ENCODE measurements around the gene NTF4. TPM values are rescaled to one million over a fixed set of nuclear protein-coding genes. Genes with fewer than 3 reads are reported as not detected.
"Not testable (repeated sequence)": the region's sequence is repeated elsewhere in the genome, so short reads cannot be mapped to it uniquely, and the experiment has no call there.

NTF4 gene
- total and polyA plus RNA-seq, 2 donors, result 6.7 to 30.1 TPM

DNA sequence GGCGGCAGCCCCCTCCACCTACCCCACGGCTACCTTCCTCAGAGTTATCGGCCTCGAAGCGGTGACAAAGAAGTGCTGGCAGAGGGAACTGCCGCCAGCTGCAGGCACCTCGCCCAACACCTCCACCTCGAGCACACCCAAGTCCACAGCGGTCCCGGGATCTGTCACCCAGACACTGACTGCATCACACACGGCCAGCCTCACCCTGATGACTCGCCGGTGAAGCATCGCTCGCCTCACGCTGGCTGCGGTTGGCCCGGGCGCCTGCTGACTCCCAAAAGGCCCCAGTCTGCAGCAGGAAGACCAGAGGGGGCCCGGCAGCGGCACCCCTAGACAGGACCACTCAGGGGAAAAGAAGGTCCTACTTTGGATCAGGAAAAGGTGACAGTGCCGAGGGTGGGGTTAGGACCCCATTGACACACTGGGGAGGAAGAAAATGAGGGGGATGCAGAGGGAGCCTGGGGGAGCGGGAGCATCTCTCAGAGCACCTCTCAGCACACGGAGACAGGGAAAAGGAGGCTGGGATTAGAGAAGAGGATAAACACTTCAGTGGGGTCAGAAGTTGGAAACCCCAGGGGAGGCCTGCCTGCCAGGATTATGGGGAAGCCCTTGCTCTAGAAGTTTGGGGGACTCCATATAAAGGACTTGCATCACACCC lies 14.1 kb downstream of the NTF4 start:
- H3K27ac ChIP-seq (ENCODE audit: low read depth in 1 of 2, low read length in 1 of 2); H3K4me1 ChIP-seq (ENCODE audit: control insufficient read depth in 2 of 2, insufficient read depth in 2 of 2, low read length in 2 of 2); H3K4me3 ChIP-seq (ENCODE audit: low read length in 2 of 2); H3K9me3 ChIP-seq (ENCODE audit: control insufficient read depth in 2 of 2, insufficient read depth in 1 of 2, low read length in 1 of 2); H3K36me3 ChIP-seq (ENCODE audit: control insufficient read depth in 2 of 2, insufficient read depth in 2 of 2, low read length in 1 of 2); DNase-seq (ENCODE audit: low read depth in 6 of 9, low spot score in 9 of 9): not testable (repeated sequence)
- WGBS, result 88% methylated on average over 24 of the region's 24 CpGs
- peaks cover 3 to 11% of the 10 kb centered on the region in 2 donors for H3K27me3 ChIP-seq (ENCODE audit: control insufficient read depth in 2 of 2, insufficient read depth in 1 of 2, low read length in 1 of 2)

DNA sequence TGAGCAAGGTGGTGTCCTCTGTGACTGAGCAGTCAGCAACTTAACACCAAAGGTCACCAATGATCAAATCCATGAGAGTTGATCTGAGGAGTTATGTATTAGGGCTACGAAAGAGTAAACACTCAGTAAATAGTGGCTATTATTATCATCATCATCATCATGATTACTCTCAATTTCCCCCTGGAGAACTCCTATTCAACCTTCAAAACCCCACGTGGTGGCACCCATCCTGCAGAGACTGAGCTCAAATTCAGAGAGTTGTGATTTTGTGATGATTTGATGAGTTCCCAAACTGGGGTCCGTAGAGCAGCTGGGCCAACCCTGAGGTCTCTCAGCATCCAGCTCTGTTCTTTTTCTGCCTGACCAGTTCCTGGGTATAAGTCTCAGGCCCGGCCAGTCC lies 14.8 kb downstream of the NTF4 start:
- not testable (repeated sequence) for H3K9me3 ChIP-seq (ENCODE audit: control insufficient read depth in 2 of 2, insufficient read depth in 1 of 2, low read length in 1 of 2); H3K4me1 ChIP-seq (ENCODE audit: control insufficient read depth in 2 of 2, insufficient read depth in 2 of 2, low read length in 2 of 2); H3K36me3 ChIP-seq (ENCODE audit: control insufficient read depth in 2 of 2, insufficient read depth in 2 of 2, low read length in 1 of 2); DNase-seq (ENCODE audit: low read depth in 6 of 9, low spot score in 9 of 9); H3K4me3 ChIP-seq (ENCODE audit: low read length in 2 of 2); H3K27ac ChIP-seq (ENCODE audit: low read depth in 1 of 2, low read length in 1 of 2); H3K27me3 ChIP-seq (ENCODE audit: control insufficient read depth in 2 of 2, insufficient read depth in 1 of 2, low read length in 1 of 2)
- WGBS, result 84% methylated on average over 3 of the region's 4 CpGs

DNA sequence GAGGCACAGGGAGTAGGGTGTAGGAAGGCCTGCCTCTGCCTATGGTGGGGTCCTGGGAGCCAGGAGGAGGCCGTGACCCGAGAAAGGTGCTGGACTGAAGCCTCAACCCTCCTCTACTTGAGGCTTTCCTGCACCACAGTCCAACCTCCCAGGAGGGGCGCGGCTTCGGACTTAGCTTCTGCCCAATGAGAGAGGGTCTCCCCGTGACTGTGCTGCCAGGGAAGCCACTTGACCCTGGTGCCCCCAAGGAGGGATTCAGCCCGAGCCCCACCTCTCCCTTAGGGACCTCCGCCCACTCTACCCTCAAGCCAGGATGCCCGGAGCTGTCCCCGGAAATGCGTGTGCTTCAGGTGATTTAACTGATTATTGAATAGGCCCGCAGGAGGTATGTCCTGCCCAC lies 15.6 kb downstream of the NTF4 start, which contains the start of gene CGB8:
TSS of gene CGB8 (minus strand) at position 101 of the 400 bp plus-strand sequence. CDS start 372 bp downstream, outside the sequence.
- H3K4me3 ChIP-seq (ENCODE audit: low read length in 2 of 2); H3K4me1 ChIP-seq (ENCODE audit: control insufficient read depth in 2 of 2, insufficient read depth in 2 of 2, low read length in 2 of 2); H3K27ac ChIP-seq (ENCODE audit: low read depth in 1 of 2, low read length in 1 of 2); H3K9me3 ChIP-seq (ENCODE audit: control insufficient read depth in 2 of 2, insufficient read depth in 1 of 2, low read length in 1 of 2); H3K27me3 ChIP-seq (ENCODE audit: control insufficient read depth in 2 of 2, insufficient read depth in 1 of 2, low read length in 1 of 2); H3K36me3 ChIP-seq (ENCODE audit: control insufficient read depth in 2 of 2, insufficient read depth in 2 of 2, low read length in 1 of 2); DNase-seq (ENCODE audit: low read depth in 6 of 9, low spot score in 9 of 9): not testable (repeated sequence)
- WGBS, result 84% methylated on average over 12 of the region's 12 CpGs

DNA sequence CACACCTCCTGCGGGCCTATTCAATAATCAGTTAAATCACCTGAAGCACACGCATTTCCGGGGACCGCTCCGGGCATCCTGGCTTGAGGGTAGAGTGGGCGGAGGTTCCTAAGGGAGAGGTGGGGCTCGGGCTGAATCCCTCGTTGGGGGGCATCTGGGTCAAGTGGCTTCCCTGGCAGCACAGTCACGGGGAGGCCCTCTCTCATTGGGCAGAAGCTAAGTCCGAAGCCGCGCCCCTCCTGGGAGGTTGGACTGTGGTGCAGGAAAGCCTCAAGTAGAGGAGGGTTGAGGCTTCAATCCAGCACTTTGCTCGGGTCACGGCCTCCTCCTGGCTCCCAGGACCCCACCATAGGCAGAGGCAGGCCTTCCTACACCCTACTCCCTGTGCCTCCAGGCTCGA lies 21.1 kb downstream of the NTF4 start, which contains the start of gene CGB5:
TSS of gene CGB5 (plus strand) at position 301 of the 400 bp plus-strand sequence. CDS start 362 bp downstream, outside the sequence.
- not testable (repeated sequence) for DNase-seq (ENCODE audit: low read depth in 6 of 9, low spot score in 9 of 9); H3K27me3 ChIP-seq (ENCODE audit: control insufficient read depth in 2 of 2, insufficient read depth in 1 of 2, low read length in 1 of 2); H3K4me3 ChIP-seq (ENCODE audit: low read length in 2 of 2); H3K36me3 ChIP-seq (ENCODE audit: control insufficient read depth in 2 of 2, insufficient read depth in 2 of 2, low read length in 1 of 2); H3K9me3 ChIP-seq (ENCODE audit: control insufficient read depth in 2 of 2, insufficient read depth in 1 of 2, low read length in 1 of 2); H3K4me1 ChIP-seq (ENCODE audit: control insufficient read depth in 2 of 2, insufficient read depth in 2 of 2, low read length in 2 of 2); H3K27ac ChIP-seq (ENCODE audit: low read depth in 1 of 2, low read length in 1 of 2)
- 82% methylated on average over 15 of the region's 15 CpGs for WGBS

DNA sequence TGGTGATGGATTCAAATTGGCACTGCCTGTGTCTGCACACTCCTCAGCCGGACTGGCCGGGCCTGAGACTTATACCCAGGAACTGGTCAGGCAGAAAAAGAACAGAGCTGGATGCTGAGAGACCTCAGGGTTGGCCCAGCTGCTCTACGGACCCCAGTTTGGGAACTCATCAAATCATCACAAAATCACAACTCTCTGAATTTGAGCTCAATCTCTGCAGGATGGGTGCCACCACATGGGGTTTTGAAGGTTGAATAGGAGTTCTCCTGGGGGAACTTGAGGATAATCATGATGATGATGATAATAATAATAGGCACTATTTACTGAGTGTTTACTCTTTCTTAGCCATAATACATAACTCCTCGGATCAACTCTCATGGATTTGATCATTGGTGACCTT lies 22.0 kb downstream of the NTF4 start:
- H3K27ac ChIP-seq (ENCODE audit: low read depth in 1 of 2, low read length in 1 of 2); H3K9me3 ChIP-seq (ENCODE audit: control insufficient read depth in 2 of 2, insufficient read depth in 1 of 2, low read length in 1 of 2); H3K36me3 ChIP-seq (ENCODE audit: control insufficient read depth in 2 of 2, insufficient read depth in 2 of 2, low read length in 1 of 2); H3K27me3 ChIP-seq (ENCODE audit: control insufficient read depth in 2 of 2, insufficient read depth in 1 of 2, low read length in 1 of 2); H3K4me3 ChIP-seq (ENCODE audit: low read length in 2 of 2); H3K4me1 ChIP-seq (ENCODE audit: control insufficient read depth in 2 of 2, insufficient read depth in 2 of 2, low read length in 2 of 2); DNase-seq (ENCODE audit: low read depth in 6 of 9, low spot score in 9 of 9): not testable (repeated sequence)
- WGBS, result 97% methylated on average over 4 of the region's 4 CpGs

DNA sequence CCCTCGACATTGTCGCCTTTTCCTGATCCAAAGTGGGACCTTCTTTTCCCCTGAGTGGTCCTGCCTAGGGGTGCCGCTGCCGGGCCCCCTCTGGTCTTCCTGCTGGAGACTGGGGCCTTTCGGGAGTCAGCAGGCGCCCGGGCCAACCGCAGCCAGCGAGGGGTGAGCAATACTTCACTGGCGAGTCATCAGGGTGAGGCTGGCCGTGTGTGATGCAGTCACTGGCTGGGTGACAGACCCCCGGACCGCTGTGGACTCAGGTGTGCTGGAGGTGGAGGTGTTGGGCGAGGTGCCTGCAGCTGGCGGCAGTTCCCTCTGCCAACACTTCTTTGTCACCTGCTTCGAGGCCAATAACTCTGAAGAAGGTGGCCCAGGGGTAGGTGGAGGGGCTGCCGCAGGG lies 22.4 kb downstream of the NTF4 start:
- Histone ChIP-seq H3K27ac (ENCODE audit: low read depth in 1 of 2, low read length in 1 of 2) (no peak overlapping the region), H3K9me3 (ENCODE audit: control insufficient read depth in 2 of 2, insufficient read depth in 1 of 2, low read length in 1 of 2) (no peaks in the 10 kb centered on the region), H3K4me3 (ENCODE audit: low read length in 2 of 2) (no peak overlapping the region), H3K4me1 (ENCODE audit: control insufficient read depth in 2 of 2, insufficient read depth in 2 of 2, low read length in 2 of 2) (no peaks in the 10 kb centered on the region), H3K36me3 (ENCODE audit: control insufficient read depth in 2 of 2, insufficient read depth in 2 of 2, low read length in 1 of 2) (no peaks in the 10 kb centered on the region), H3K27me3 (ENCODE audit: control insufficient read depth in 2 of 2, insufficient read depth in 1 of 2, low read length in 1 of 2) (no peaks in the 10 kb centered on the region)
- no peak for DNase-seq (ENCODE audit: low read depth in 6 of 9, low spot score in 9 of 9)
- WGBS, result 92% methylated on average over 17 of the region's 17 CpGs

DNA sequence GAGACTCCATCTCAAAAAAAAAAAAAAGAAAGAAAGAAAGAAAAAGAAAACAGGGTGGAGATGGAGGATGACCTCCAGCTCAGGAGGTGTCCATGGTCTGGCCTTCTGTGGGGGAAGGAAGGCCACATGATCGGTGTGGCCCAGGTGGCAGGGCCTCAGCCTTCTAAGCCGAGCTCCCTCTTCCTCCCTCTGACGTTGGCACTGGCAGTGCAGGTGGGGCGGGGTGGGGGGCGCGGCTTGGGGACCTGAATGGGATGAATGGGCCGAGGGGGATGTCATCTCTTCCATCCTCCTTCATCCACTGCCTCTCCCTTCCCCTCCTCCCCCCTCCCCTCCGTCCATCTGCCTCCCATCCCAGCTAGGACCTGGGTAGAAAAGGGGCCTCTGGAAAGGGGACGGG lies 24.9 kb downstream of the NTF4 start:
- H3K27ac ChIP-seq (ENCODE audit: low read depth in 1 of 2, low read length in 1 of 2); H3K27me3 ChIP-seq (ENCODE audit: control insufficient read depth in 2 of 2, insufficient read depth in 1 of 2, low read length in 1 of 2); H3K9me3 ChIP-seq (ENCODE audit: control insufficient read depth in 2 of 2, insufficient read depth in 1 of 2, low read length in 1 of 2); H3K4me1 ChIP-seq (ENCODE audit: control insufficient read depth in 2 of 2, insufficient read depth in 2 of 2, low read length in 2 of 2); DNase-seq (ENCODE audit: low read depth in 6 of 9, low spot score in 9 of 9); H3K4me3 ChIP-seq (ENCODE audit: low read length in 2 of 2); H3K36me3 ChIP-seq (ENCODE audit: control insufficient read depth in 2 of 2, insufficient read depth in 2 of 2, low read length in 1 of 2): not testable (repeated sequence)
- 80% methylated on average over 9 of the region's 9 CpGs for WGBS

DNA sequence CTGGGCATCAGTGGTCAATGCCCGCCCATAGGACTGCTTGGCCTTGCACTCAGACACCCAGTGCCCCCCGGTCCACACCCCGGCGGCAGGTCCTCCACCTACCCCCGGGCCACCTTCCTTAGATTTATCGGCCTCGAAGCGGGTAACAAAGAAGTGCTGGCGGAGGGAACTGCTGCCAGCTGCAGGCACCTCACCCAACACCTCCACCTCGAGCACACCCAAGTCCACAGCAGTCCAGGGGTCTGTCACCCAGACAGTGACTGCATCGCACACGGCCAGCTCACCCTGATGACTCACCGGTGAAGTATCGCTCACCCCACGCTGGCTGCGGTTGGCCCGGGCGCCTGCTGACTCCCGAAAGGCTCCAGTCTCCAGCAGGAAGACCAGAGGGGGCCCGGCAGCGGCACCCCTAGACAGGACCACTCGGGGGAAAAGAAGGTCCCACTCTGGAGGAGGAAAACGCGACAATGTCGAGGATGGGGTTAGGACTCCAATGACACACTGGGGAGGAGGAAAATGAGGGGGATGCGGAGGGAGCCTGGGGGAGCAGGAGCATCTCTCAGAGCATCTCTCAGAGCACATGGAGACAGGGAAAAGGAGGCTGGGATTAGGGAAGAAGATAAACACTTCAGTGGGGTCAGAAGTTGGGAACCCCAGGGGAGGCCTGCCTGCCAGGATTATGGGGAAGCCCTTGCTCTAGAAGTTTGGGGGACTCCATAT lies 25.9 kb downstream of the NTF4 start:
- H3K36me3 ChIP-seq (ENCODE audit: control insufficient read depth in 2 of 2, insufficient read depth in 2 of 2, low read length in 1 of 2); H3K27ac ChIP-seq (ENCODE audit: low read depth in 1 of 2, low read length in 1 of 2); H3K9me3 ChIP-seq (ENCODE audit: control insufficient read depth in 2 of 2, insufficient read depth in 1 of 2, low read length in 1 of 2); H3K4me1 ChIP-seq (ENCODE audit: control insufficient read depth in 2 of 2, insufficient read depth in 2 of 2, low read length in 2 of 2); H3K4me3 ChIP-seq (ENCODE audit: low read length in 2 of 2); H3K27me3 ChIP-seq (ENCODE audit: control insufficient read depth in 2 of 2, insufficient read depth in 1 of 2, low read length in 1 of 2); DNase-seq (ENCODE audit: low read depth in 6 of 9, low spot score in 9 of 9): not testable (repeated sequence)
- WGBS, result 96% methylated on average over 26 of the region's 26 CpGs

DNA sequence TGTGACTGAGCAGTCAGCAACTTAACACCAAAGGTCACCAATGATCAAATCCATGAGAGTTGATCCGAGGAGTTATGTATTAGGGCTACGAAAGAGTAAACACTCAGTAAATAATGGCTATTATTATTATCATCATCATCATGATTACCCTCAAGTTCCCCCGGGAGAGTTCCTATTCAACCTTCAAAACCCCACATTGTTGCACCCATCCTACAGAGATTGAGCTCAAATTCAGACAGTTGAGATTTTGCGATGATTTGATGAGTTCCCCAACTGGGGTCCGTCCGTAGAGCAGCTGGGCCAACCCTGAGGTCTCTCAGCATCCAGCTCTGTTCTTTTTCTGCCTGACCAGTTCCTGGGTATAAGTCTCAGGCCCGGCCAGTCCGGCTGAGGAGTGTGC lies 26.5 kb downstream of the NTF4 start:
- WGBS, result 97% methylated on average over 7 of the region's 8 CpGs
- H3K36me3 ChIP-seq (ENCODE audit: control insufficient read depth in 2 of 2, insufficient read depth in 2 of 2, low read length in 1 of 2); H3K9me3 ChIP-seq (ENCODE audit: control insufficient read depth in 2 of 2, insufficient read depth in 1 of 2, low read length in 1 of 2); H3K4me3 ChIP-seq (ENCODE audit: low read length in 2 of 2); H3K4me1 ChIP-seq (ENCODE audit: control insufficient read depth in 2 of 2, insufficient read depth in 2 of 2, low read length in 2 of 2); H3K27ac ChIP-seq (ENCODE audit: low read depth in 1 of 2, low read length in 1 of 2); DNase-seq (ENCODE audit: low read depth in 6 of 9, low spot score in 9 of 9); H3K27me3 ChIP-seq (ENCODE audit: control insufficient read depth in 2 of 2, insufficient read depth in 1 of 2, low read length in 1 of 2): not testable (repeated sequence)

Measured in thymus (tissue), 11 donors.